ENCODE data around the gene MTA1. TPM values are rescaled to one million over a fixed set of nuclear protein-coding genes. Genes with fewer than 3 reads are reported as not detected.

MTA1 gene
- total RNA-seq, 3 donors from 2014 or later (not counting 1 experiment from before 2014, with no cell fraction given) = 104 to 125 (median 112) TPM

DNA sequence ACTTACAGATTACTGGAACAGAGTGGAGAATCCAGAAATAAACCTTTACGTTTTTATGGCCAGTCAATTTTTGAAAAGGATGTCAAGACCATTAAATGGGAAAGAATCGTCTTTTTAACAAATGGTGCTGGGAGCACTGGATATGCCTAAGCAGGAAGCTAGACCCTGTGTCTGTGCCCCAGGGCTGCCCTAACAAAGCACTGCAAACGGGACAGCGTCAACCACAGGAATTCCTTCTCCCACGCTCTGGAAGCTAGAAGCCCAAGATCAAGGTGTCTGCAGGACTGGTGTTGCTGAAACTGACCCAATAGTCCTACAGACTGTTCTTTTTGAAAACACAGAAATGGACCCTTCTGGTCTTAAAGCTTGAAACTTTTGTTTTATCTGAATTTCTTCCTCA lies 97.5 kb downstream of the MTA1 start:
- H3K27me3 Mint-ChIP-seq (ENCODE audit: low read depth in 2 of 2) = peaks cover 23 to 33% of the 10 kb centered on the region in 2 donors
- no peaks in the 10 kb centered on the region for H3K36me3 Mint-ChIP-seq
- Histone ChIP-seq H3K9me3 (ENCODE audit: control insufficient read depth, insufficient read depth, low read length) (no peaks in the 10 kb centered on the region), H3K4me1 (ENCODE audit: control insufficient read depth, insufficient read depth, low read length) (no peaks in the 10 kb centered on the region), H3K4me3 (ENCODE audit: low read length) (no peak overlapping the region), H3K27ac (ENCODE audit: low read length) (no peak overlapping the region), H3K27me3 (ENCODE audit: control insufficient read depth, insufficient read depth, low read length) (peaks cover 6% of the 10 kb centered on the region), H3K36me3 (ENCODE audit: control insufficient read depth, insufficient read depth, low read length) (no peaks in the 10 kb centered on the region)
- WGBS (ENCODE audit: insufficient coverage) = 65% methylated on average over 5 of the region's 5 CpGs
- ATAC-seq (no peak), DNase-seq (no peak)
- intact Hi-C loops (cut with micrococcal nuclease) = no loop called here
- no peaks in the 10 kb centered on the region for H3K9me3 Mint-ChIP-seq
- no peak overlapping the region for H3K4me3 Mint-ChIP-seq
- H3K27ac Mint-ChIP-seq = no peak overlapping the region
- TF ChIP-seq, protein P1, sequence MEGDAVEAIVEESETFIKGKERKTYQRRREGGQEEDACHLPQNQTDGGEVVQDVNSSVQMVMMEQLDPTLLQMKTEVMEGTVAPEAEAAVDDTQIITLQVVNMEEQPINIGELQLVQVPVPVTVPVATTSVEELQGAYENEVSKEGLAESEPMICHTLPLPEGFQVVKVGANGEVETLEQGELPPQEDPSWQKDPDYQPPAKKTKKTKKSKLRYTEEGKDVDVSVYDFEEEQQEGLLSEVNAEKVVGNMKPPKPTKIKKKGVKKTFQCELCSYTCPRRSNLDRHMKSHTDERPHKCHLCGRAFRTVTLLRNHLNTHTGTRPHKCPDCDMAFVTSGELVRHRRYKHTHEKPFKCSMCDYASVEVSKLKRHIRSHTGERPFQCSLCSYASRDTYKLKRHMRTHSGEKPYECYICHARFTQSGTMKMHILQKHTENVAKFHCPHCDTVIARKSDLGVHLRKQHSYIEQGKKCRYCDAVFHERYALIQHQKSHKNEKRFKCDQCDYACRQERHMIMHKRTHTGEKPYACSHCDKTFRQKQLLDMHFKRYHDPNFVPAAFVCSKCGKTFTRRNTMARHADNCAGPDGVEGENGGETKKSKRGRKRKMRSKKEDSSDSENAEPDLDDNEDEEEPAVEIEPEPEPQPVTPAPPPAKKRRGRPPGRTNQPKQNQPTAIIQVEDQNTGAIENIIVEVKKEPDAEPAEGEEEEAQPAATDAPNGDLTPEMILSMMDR (IDR thresholded peaks at IDR 0.05) = no peak
- H3K4me1 Mint-ChIP-seq = no peaks in the 10 kb centered on the region

DNA sequence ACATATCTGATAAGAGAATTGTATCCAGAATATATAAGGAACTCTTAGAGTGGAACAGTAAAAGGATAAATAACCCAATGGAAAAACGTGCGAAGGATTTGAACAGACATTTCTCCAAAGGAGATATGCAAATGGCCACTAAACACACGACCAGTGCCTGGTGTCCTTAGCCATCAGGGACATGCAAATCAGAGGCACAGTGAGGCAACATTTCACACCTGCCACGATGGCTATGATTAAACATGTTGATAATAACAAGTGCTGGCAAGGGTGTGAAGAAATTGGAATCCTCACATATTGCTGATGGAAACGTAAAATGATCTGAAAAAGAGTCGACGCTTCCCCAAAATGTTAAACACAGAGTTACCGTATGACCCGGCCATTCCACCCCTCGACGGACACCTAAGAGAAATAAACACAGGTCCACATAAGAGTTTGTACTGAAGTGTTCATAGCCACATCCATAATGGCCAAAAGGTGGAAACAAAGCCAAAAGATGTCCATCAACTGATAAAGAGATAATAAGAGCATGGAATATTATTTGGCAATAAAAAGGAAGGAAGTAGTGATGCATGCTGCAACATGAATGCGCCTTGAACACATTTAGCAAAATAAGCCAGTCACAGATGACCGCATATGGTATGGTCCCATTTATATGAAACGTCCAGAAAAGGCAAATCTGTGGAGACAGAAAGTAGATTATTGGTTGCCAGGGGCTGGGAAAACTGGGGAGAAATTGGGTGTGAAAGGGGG lies 100.5 kb downstream of the MTA1 start:
- Mint-ChIP-seq H3K4me1 (no peaks in the 10 kb centered on the region), H3K27me3 (ENCODE audit: low read depth in 2 of 2) (peaks cover 27 to 37% of the 10 kb centered on the region in 2 donors), H3K27ac (no peak overlapping the region), H3K9me3 (no peaks in the 10 kb centered on the region), H3K36me3 (no peaks in the 10 kb centered on the region), H3K4me3 (no peak overlapping the region)
- no peak for ATAC-seq
- H3K27ac ChIP-seq (ENCODE audit: low read length) = no peak overlapping the region
- DNase-seq = peak in 1 of 2 donors; percentile 1
- H3K27me3 ChIP-seq (ENCODE audit: control insufficient read depth, insufficient read depth, low read length) = peaks cover 6% of the 10 kb centered on the region
- no peak overlapping the region for H3K4me3 ChIP-seq (ENCODE audit: low read length)
- no peaks in the 10 kb centered on the region for H3K36me3 ChIP-seq (ENCODE audit: control insufficient read depth, insufficient read depth, low read length)
- no peaks in the 10 kb centered on the region for H3K9me3 ChIP-seq (ENCODE audit: control insufficient read depth, insufficient read depth, low read length)
- WGBS (ENCODE audit: insufficient coverage) = 72% methylated on average over 14 of the region's 14 CpGs
- intact Hi-C loops (cut with micrococcal nuclease) = no loop called here
- no peaks in the 10 kb centered on the region for H3K4me1 ChIP-seq (ENCODE audit: control insufficient read depth, insufficient read depth, low read length)
- TF ChIP-seq, protein P1 (IDR thresholded peaks at IDR 0.05) = no peak

Other genes with a start within 250 kb of the MTA1 start
- gene NUDT14, start 238.5 kb upstream of the MTA1 start, total RNA-seq = 10 to 100 TPM; 16.0 to 32.9 (median 22.8) TPM
- 10 to 100 TPM; 30.9 to 48.7 (median 44.2) TPM for gene BTBD6, start 171.3 kb upstream of the MTA1 start, total RNA-seq
- 10 to 100 TPM; 82.4 to 92.7 (median 87.4) TPM for gene BRF1, start 118.8 kb upstream of the MTA1 start, total RNA-seq
- 10 to 100 TPM; 58.4 to 76.5 (median 69.2) TPM for gene PACS2, start 105.1 kb upstream of the MTA1 start, total RNA-seq
- 1 to 10 TPM in 2 of 3 donors, under 1 TPM in 1; 0.23 to 1.9 (median 1.8) TPM for gene TEX22, start 21.3 kb upstream of the MTA1 start, total RNA-seq
- gene CRIP2, start 55.0 kb downstream of the MTA1 start, total RNA-seq = 1 to 10 TPM; 1.7 to 4.6 (median 2.0) TPM
- gene CRIP1, start 67.1 kb downstream of the MTA1 start, total RNA-seq = 100 to 1,000 TPM; 276 to 334 (median 290) TPM
- gene TEDC1, start 71.4 kb downstream of the MTA1 start, total RNA-seq = 100 to 1,000 TPM in 2 of 3 donors, 10 to 100 TPM in 1; 70.0 to 233 (median 112) TPM
- gene TMEM121, start 106.8 kb downstream of the MTA1 start, total RNA-seq = under 1 TPM in 2 of 3 donors, not detected in 1; 0.54 to 0.80 TPM

Measured in natural killer cell (primary cell).